ENCODE data around the gene ZNF296.

GRCh38 chr19:45078390-45079062, 2.2 kb upstream of the ZNF296 start:
- TF ChIP-seq, protein P1, sequence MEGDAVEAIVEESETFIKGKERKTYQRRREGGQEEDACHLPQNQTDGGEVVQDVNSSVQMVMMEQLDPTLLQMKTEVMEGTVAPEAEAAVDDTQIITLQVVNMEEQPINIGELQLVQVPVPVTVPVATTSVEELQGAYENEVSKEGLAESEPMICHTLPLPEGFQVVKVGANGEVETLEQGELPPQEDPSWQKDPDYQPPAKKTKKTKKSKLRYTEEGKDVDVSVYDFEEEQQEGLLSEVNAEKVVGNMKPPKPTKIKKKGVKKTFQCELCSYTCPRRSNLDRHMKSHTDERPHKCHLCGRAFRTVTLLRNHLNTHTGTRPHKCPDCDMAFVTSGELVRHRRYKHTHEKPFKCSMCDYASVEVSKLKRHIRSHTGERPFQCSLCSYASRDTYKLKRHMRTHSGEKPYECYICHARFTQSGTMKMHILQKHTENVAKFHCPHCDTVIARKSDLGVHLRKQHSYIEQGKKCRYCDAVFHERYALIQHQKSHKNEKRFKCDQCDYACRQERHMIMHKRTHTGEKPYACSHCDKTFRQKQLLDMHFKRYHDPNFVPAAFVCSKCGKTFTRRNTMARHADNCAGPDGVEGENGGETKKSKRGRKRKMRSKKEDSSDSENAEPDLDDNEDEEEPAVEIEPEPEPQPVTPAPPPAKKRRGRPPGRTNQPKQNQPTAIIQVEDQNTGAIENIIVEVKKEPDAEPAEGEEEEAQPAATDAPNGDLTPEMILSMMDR (conservative IDR thresholded peaks at IDR 0.05), result no peak
- no peak for TF ChIP-seq EZH2 (IDR thresholded peaks at IDR 0.05; ENCODE audit: low read depth)

Measured in PC-9 (cell line).